Tibial nerve (tissue), 3 donors: ENCODE data around the gene GABRB1.

Source experiments
- CTCF ChIP-seq, 5 experiments: fragments of 200-600 bp in 3 of 5; fragments of 450-650 bp in 2 of 5; sonication (generic) in 3 of 5; IDR thresholded peaks; one replicate each; pipeline ENCODE4 v1.5.1; 2016 to 2019; ENCODE audit warnings: antibody characterized with exemption in 5 of 5, mild to moderate bottlenecking in 3 of 5, moderate library complexity in 2 of 5
- POLR2A ChIP-seq, 2 donors: fragments of 450-650 bp; IDR thresholded peaks; one replicate each; pipeline ENCODE4 v1.6.1; 2017; ENCODE audit warnings: antibody characterized with exemption in 2 of 2, mild to moderate bottlenecking in 2 of 2, moderate library complexity in 2 of 2

- TF ChIP-seq CTCF (IDR thresholded peaks at IDR 0.05) (no peak), POLR2A (IDR thresholded peaks at IDR 0.05) (no peak)
Measured at GRCh38 chr4:47224361-47224760, 193.0 kb downstream of the GABRB1 start.
